ENCODE measurements around the gene LGALS7. TPM values are rescaled to one million over a fixed set of nuclear protein-coding genes. Genes with fewer than 3 reads are reported as not detected.
"Not testable (repeated sequence)": the region's sequence is repeated elsewhere in the genome, so short reads cannot be mapped to it uniquely, and the experiment has no call there.

Gene LGALS7
- total and polyA plus RNA-seq, 12 donors = not detected

- no peaks in the 10 kb centered on the region for H3K27me3 ChIP-seq
- WGBS, 4 donors = 29 to 35% (median 32%) methylated on average over 10 of the region's 10 CpGs
- intact Hi-C loops (cut with DNase I) = no loop called here
- no peak overlapping the region for H3K4me3 ChIP-seq
- no peaks in the 10 kb centered on the region for H3K9me3 ChIP-seq (replicated peaks in 1 of 3)
- H3K36me3 ChIP-seq (replicated peaks in 1 of 2) = no peaks in the 10 kb centered on the region
- H3K27ac ChIP-seq = peak overlapping the region in 2 of 5 donors; percentile 15 to 38
- H3K4me1 ChIP-seq (replicated peaks in 1 of 2) = no peaks in the 10 kb centered on the region
- peak; percentile 36 to 93 (median 83) for DNase-seq
- no peak for TF ChIP-seq CTCF (IDR thresholded peaks at IDR 0.05)
These were observed 13.7 kb downstream of the LGALS7 start for GRCh38 chr19:38759590-38760003.

- H3K27me3 ChIP-seq; intact Hi-C loops (cut with DNase I); H3K4me3 ChIP-seq; H3K9me3 ChIP-seq (replicated peaks in 1 of 3); H3K27ac ChIP-seq; H3K4me1 ChIP-seq (replicated peaks in 1 of 2); DNase-seq; H3K36me3 ChIP-seq (replicated peaks in 1 of 2): not testable (repeated sequence)
- 87 to 100% methylated on average over 2 of the region's 2 CpGs; no CpG with 5 or more reads in 2 of the 4 donors for WGBS, 4 donors
These were observed 19.1 kb downstream of the LGALS7 start for GRCh38 chr19:38754196-38754595.

- H3K27me3 ChIP-seq; H3K4me1 ChIP-seq (replicated peaks in 1 of 2); H3K9me3 ChIP-seq (replicated peaks in 1 of 3); H3K36me3 ChIP-seq (replicated peaks in 1 of 2); H3K4me3 ChIP-seq; H3K27ac ChIP-seq; intact Hi-C loops (cut with DNase I); DNase-seq: not testable (repeated sequence)
- 81 to 89% (median 85%) methylated on average over 3 of the region's 3 CpGs for WGBS, 4 donors
These were observed 19.5 kb downstream of the LGALS7 start for GRCh38 chr19:38753783-38754182.

GRCh38 chr19:38745316-38745715, 28.0 kb downstream of the LGALS7 start:
- 82 to 88% (median 86%) methylated on average over 7 of the region's 7 CpGs for WGBS, 4 donors

GRCh38 chr19:38744874-38745273, 28.4 kb downstream of the LGALS7 start:
- Histone ChIP-seq H3K9me3 (replicated peaks in 1 of 3) (no peaks in the 10 kb centered on the region), H3K27me3 (no peaks in the 10 kb centered on the region), H3K27ac (no peak overlapping the region), H3K4me3 (no peak overlapping the region), H3K4me1 (replicated peaks in 1 of 2) (no peaks in the 10 kb centered on the region), H3K36me3 (replicated peaks in 1 of 2) (no peaks in the 10 kb centered on the region)
- intact Hi-C loops (cut with DNase I) = loop anchor here in 1 of 2 donors (10.0 kb wide), 1 partner anchor 180 kb away; no protein-coding TSS in a partner anchor
- no peak for TF ChIP-seq CTCF (IDR thresholded peaks at IDR 0.05)
- no peak for TF ChIP-seq POLR2A (IDR thresholded peaks at IDR 0.05)
- WGBS, 4 donors = 87 to 93% (median 89%) methylated on average over 5 to 6 of the region's 6 CpGs
- DNase-seq = no peak

More at GRCh38 chr19:38745316-38745715, 28.0 kb downstream of the LGALS7 start:
- intact Hi-C loops (cut with DNase I) = loop anchor here in 1 of 2 donors (10.0 kb wide), 1 partner anchor 179 kb away; no protein-coding TSS in a partner anchor
- DNase-seq = no peak
- Histone ChIP-seq H3K9me3 (replicated peaks in 1 of 3) (no peaks in the 10 kb centered on the region), H3K4me3 (no peak overlapping the region), H3K27ac (no peak overlapping the region), H3K4me1 (replicated peaks in 1 of 2) (no peaks in the 10 kb centered on the region), H3K27me3 (no peaks in the 10 kb centered on the region), H3K36me3 (replicated peaks in 1 of 2) (no peaks in the 10 kb centered on the region)
- TF ChIP-seq CTCF (IDR thresholded peaks at IDR 0.05) (no peak), POLR2A (IDR thresholded peaks at IDR 0.05) (no peak)

Data from adrenal gland (tissue), 12 donors.